OCI-LY7 (cell line): ENCODE measurements around the gene PILRA. TPM values are rescaled to one million over a fixed set of nuclear protein-coding genes. Genes with fewer than 3 reads are reported as not detected.
A peak's percentile ranks its signal among the peaks of the same experiment; 100 is the strongest.

Source experiments
- BruUV-seq: library from RNA; stranded (reverse); fragments of 400-500 nt; replicated peaks from 2 replicates; lab custom pipeline; 2021; lab: Mats Ljungman, UMichigan
- CTCF ChIA-PET: fragments of 300-600 bp; sonication (Branson Sonifier 250); formaldehyde crosslinking; loops from one replicate; lab custom pipeline; 2022; ENCODE audit warnings: antibody characterized with exemption; ENCODE audit not compliant: unreplicated experiment; lab: Charles Lee
- POLR2A ChIA-PET: fragments of 300-600 bp; sonication (Branson Sonifier 250); formaldehyde crosslinking; loops from one replicate; lab custom pipeline; 2022; ENCODE audit warnings: antibody characterized with exemption; lab: Charles Lee
- DNase-seq: peaks from one replicate; pipeline ENCODE4 v3.0.0-alpha.2; 2015; ENCODE audit warnings: low spot score
- H2AFZ ChIP-seq: fragments of 200-600 bp; sonication (generic), shearing (Covaris generic); 2 replicates; pipeline ENCODE4 v1.6.1; 2014; ENCODE audit warnings: mild to moderate bottlenecking, antibody characterized with exemption, low read length, moderate library complexity
- H3K27ac ChIP-seq: fragments of 200-600 bp; sonication (generic); 2 replicates; pipeline ENCODE4 v1.5.1; 2014; ENCODE audit warnings: mixed run types, low read depth, mild to moderate bottlenecking, moderate library complexity, low read length, inconsistent platforms; ENCODE audit not compliant: poor library complexity, severe bottlenecking
- H3K36me3 ChIP-seq: fragments of 200-600 bp; sonication (generic); 2 replicates; pipeline ENCODE4 v1.6.1; 2014; ENCODE audit warnings: mild to moderate bottlenecking, antibody characterized with exemption, low read length, moderate library complexity, mixed read lengths; ENCODE audit not compliant: insufficient read depth
- H3K4me1 ChIP-seq: fragments of 200-600 bp; sonication (generic); 2 replicates; pipeline ENCODE4 v1.5.1; 2014; ENCODE audit warnings: mild to moderate bottlenecking, low read length; ENCODE audit not compliant: insufficient read depth, poor library complexity, severe bottlenecking
- H3K4me2 ChIP-seq: fragments of 200-600 bp; sonication (generic); 2 replicates; pipeline ENCODE4 v1.6.1; 2014; ENCODE audit warnings: mild to moderate bottlenecking, low read length
- H3K4me3 ChIP-seq: fragments of 200-600 bp; sonication (generic); 2 replicates; pipeline ENCODE4 v1.5.1; 2014; ENCODE audit warnings: mild to moderate bottlenecking, low read depth, low read length; ENCODE audit not compliant: poor library complexity, severe bottlenecking
- H3K79me2 ChIP-seq: fragments of 200-600 bp; sonication (generic); 2 replicates; pipeline ENCODE4 v1.6.1; 2016; ENCODE audit warnings: low read depth, mild to moderate bottlenecking, low read length, moderate library complexity, mixed read lengths; ENCODE audit not compliant: insufficient read depth
- H3K9me2 ChIP-seq: fragments of 200-600 bp; sonication (generic); 2 replicates; pipeline ENCODE4 v1.6.1; 2016; ENCODE audit warnings: mild to moderate bottlenecking, low read length, mixed read lengths; ENCODE audit not compliant: insufficient read depth
- H3K9me3 ChIP-seq: fragments of 200-600 bp; sonication (generic); 2 replicates; pipeline ENCODE4 v1.6.1; 2014; ENCODE audit warnings: mild to moderate bottlenecking, mixed run types, low read length, mixed read lengths
- H4K20me1 ChIP-seq: fragments of 200-600 bp; sonication (generic); 2 replicates; pipeline ENCODE4 v1.6.1; 2014; ENCODE audit warnings: mild to moderate bottlenecking, antibody characterized with exemption, low read length, moderate library complexity, mixed read lengths; ENCODE audit not compliant: insufficient read depth
- EZH2phosphoT487 ChIP-seq: fragments of 200-600 bp; sonication (generic); IDR thresholded peaks from 2 replicates; pipeline ENCODE4 v1.6.1; 2018; ENCODE audit warnings: low read depth, borderline replicate concordance, mild to moderate bottlenecking, mixed run types, antibody characterized with exemption, low read length, moderate library complexity, mixed read lengths
- intact Hi-C: fragments of 100-400 bp; cut with micrococcal nuclease; formaldehyde crosslinking; loops from one replicate; pipeline ENCODE4 v1.10.0; 2022; ENCODE audit not compliant: unreplicated experiment
- total RNA-seq, 2 experiments: library from RNA; depleted of rRNA in 1 of 2; stranded (reverse); fragments of >200 nt in 1 of 2; shearing (Covaris generic) in 1 of 2; gene quantifications; 2 replicates each; pipeline ENCODE4 v1.2.3, GENCODE V29; 2014 to 2022
- TF ChIP-seq, protein P1 (sequence below): fragments of 200-600 bp; sonication (generic); conservative IDR thresholded peaks from 2 replicates; pipeline ENCODE4 v1.5.1; 2014; ENCODE audit warnings: mild to moderate bottlenecking, antibody characterized with exemption, low read length, moderate library complexity, mixed read lengths

The PILRA gene
- total RNA-seq, 2 experiments from 2014 or later: 8.0 to 16.0 TPM

DNA sequence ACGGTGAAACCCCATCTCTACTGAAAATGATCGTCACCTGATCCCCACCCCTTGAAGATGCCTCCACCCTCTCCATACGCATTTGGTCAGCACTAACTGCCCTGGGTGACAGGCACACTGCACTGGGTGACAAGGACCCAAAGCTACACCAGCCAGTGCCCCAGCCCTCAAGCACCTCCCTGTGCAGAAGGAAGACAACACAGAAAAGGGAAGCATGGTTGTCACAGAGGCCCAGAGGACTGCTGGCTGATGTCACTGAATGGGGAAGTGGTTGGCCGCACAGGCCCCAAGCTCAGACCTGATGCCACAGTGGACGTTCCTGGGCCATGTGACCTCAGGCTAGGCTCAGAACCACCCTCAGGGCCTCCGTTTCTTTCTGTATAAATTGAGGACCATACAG is 4.2 kb upstream of the PILRA start:
- intact Hi-C loops: loop anchor here (1.0 kb wide), 1 partner anchor 60 kb away; the partner anchor contains the start of gene MEPCE
- TSS peak; percentile 85 for BruUV-seq
- TF ChIP-seq, protein P1, sequence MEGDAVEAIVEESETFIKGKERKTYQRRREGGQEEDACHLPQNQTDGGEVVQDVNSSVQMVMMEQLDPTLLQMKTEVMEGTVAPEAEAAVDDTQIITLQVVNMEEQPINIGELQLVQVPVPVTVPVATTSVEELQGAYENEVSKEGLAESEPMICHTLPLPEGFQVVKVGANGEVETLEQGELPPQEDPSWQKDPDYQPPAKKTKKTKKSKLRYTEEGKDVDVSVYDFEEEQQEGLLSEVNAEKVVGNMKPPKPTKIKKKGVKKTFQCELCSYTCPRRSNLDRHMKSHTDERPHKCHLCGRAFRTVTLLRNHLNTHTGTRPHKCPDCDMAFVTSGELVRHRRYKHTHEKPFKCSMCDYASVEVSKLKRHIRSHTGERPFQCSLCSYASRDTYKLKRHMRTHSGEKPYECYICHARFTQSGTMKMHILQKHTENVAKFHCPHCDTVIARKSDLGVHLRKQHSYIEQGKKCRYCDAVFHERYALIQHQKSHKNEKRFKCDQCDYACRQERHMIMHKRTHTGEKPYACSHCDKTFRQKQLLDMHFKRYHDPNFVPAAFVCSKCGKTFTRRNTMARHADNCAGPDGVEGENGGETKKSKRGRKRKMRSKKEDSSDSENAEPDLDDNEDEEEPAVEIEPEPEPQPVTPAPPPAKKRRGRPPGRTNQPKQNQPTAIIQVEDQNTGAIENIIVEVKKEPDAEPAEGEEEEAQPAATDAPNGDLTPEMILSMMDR: no peak
- no peak for TF ChIP-seq EZH2phosphoT487
- Histone ChIP-seq H3K36me3 (peaks cover 34% of the 10 kb centered on the region), H4K20me1 (no peaks in the 10 kb centered on the region), H2AFZ (peak overlapping the region; percentile 20; the same call in 1 of the 2 replicates), H3K4me2 (peak overlapping the region; percentile 77), H3K9me2 (no peaks in the 10 kb centered on the region), H3K27ac (peak overlapping the region; percentile 93), H3K4me3 (peak overlapping the region; percentile 32), H3K79me2 (no peaks in the 10 kb centered on the region), H3K4me1 (peaks cover 85% of the 10 kb centered on the region), H3K9me3 (no peaks in the 10 kb centered on the region)
- DNase-seq: peak; percentile 86
- POLR2A ChIA-PET: interaction anchor here (0.6 to 1.7 kb wide), 4 partner anchors 34 to 184 kb away, joined by 3 to 4 read pairs (median 3); no protein-coding TSS in a partner anchor
- CTCF ChIA-PET: interaction anchor here (0.8 kb wide), 1 partner anchor 39 kb away, joined by 3 read pairs; no protein-coding TSS in a partner anchor

GRCh38 chr7:100370303-100370702 is 3.0 kb upstream of the PILRA start:
- ChIA-PET POLR2A (no interaction called here), CTCF (no interaction called here)
- Histone ChIP-seq H3K4me3 (no peak overlapping the region), H3K27ac (peak overlapping the region; percentile 93), H3K79me2 (no peaks in the 10 kb centered on the region), H3K4me1 (peaks cover 87% of the 10 kb centered on the region), H3K4me2 (peak overlapping the region; percentile 77; the same call in 1 of the 2 replicates), H2AFZ (no peak overlapping the region), H3K9me3 (no peaks in the 10 kb centered on the region), H3K36me3 (peaks cover 24% of the 10 kb centered on the region), H3K9me2 (no peaks in the 10 kb centered on the region), H4K20me1 (no peaks in the 10 kb centered on the region)
- no peak for DNase-seq
- BruUV-seq: no TSS peak
- intact Hi-C loops: no loop called here
- TF ChIP-seq, protein P1: no peak
- TF ChIP-seq EZH2phosphoT487: no peak

DNA sequence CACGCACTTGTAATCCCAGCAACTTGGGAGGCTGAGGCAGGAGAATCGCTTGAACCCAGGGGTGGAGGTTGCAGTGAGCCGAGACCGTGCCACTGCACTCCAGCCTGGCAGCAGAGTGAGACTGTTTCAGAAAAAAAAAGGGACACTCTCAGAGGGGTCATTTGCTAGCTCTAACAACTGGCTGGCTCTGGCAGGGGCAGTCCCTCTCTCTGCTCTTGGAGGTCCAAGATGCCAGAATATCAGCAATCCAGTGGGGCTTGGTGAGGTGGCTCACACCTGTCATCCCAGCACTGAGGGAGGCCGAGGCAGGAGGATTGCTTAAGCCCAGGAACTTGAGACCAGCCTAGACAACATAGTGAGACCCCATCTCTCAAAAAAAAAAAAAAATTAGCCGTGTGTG is 2.5 kb upstream of the PILRA start:
- Histone ChIP-seq H3K9me2 (no peaks in the 10 kb centered on the region), H3K9me3 (no peaks in the 10 kb centered on the region), H4K20me1 (no peaks in the 10 kb centered on the region), H3K79me2 (no peaks in the 10 kb centered on the region), H3K4me1 (peaks cover 83% of the 10 kb centered on the region), H3K4me2 (no peak overlapping the region), H3K4me3 (no peak overlapping the region), H3K36me3 (peaks cover 19% of the 10 kb centered on the region), H2AFZ (no peak overlapping the region), H3K27ac (no peak overlapping the region)
- ChIA-PET CTCF (no interaction called here), POLR2A (no interaction called here)
- no peak for TF ChIP-seq EZH2phosphoT487
- TF ChIP-seq, protein P1: no peak
- intact Hi-C loops: no loop called here
- no TSS peak for BruUV-seq
- DNase-seq: no peak
